Vagina (tissue), 2 donors: ENCODE data around the gene TRIM39. TPM values are rescaled to one million over a fixed set of nuclear protein-coding genes. Genes with fewer than 3 reads are reported as not detected.

ENCODE experiments used
- DNase-seq, 2 donors: peaks; one replicate each; pipeline ENCODE4 v3.0.0-alpha.2; 2017; ENCODE audit errors: extremely low spot score in 2 of 2
- H3K27ac ChIP-seq: fragments of 200-600 bp; sonication (generic); one replicate; pipeline ENCODE4 v1.5.1; 2019
- H3K27me3 ChIP-seq: fragments of 200-600 bp; sonication (generic); one replicate; pipeline ENCODE4 v1.5.1; 2019
- H3K36me3 ChIP-seq, 2 donors: fragments of 200-600 bp; sonication (generic); one replicate each; pipeline ENCODE4 v1.5.1; 2017 to 2019
- H3K4me1 ChIP-seq: fragments of 200-600 bp; sonication (generic); one replicate; pipeline ENCODE4 v1.5.1; 2019
- H3K4me3 ChIP-seq, 2 donors: fragments of 200-600 bp; sonication (generic); 1 replicate in 1 of 2; 2 replicates in 1 of 2; pipeline ENCODE4 v1.5.1; 2016 to 2019
- H3K9me3 ChIP-seq: fragments of 200-600 bp; sonication (generic); one replicate; pipeline ENCODE4 v1.5.1; 2019
- POLR2A ChIP-seq, 2 donors: fragments of 450-650 bp; IDR thresholded peaks; one replicate each; pipeline ENCODE4 v1.6.1; 2017; ENCODE audit warnings: antibody characterized with exemption in 2 of 2, mild to moderate bottlenecking in 2 of 2, moderate library complexity in 2 of 2
- POLR2AphosphoS5 ChIP-seq, 2 donors: sonication (generic); formaldehyde crosslinking; IDR thresholded peaks; one replicate each; pipeline ENCODE4 v1.9.0; 2017; ENCODE audit warnings: antibody characterized with exemption in 2 of 2, mild to moderate bottlenecking in 2 of 2, low read depth in 1 of 2; ENCODE audit not compliant: insufficient read depth in 1 of 2
- intact Hi-C: fragments of 100-400 bp; cut with DNase I; formaldehyde crosslinking; loops from one replicate; pipeline ENCODE4 v1.15.1; 2023
- total RNA-seq: library from RNA; depleted of rRNA; stranded (reverse); fragments of >200 nt; gene quantifications from one replicate; pipeline ENCODE4 v1.2.3, GENCODE V29; 2016
- TF ChIP-seq, protein P1 (sequence below), 3 experiments: fragments of 450-650 bp in 2 of 3; fragments of 200-600 bp in 1 of 3; sonication (generic) in 1 of 3; IDR thresholded peaks; one replicate each; pipeline ENCODE4 v1.5.1; 2017 to 2019; ENCODE audit warnings: antibody characterized with exemption in 3 of 3, mild to moderate bottlenecking in 2 of 3, moderate library complexity in 2 of 3

The TRIM39 gene
- total RNA-seq, 1 donor from 2014 or later, result 10.1 TPM

DNA sequence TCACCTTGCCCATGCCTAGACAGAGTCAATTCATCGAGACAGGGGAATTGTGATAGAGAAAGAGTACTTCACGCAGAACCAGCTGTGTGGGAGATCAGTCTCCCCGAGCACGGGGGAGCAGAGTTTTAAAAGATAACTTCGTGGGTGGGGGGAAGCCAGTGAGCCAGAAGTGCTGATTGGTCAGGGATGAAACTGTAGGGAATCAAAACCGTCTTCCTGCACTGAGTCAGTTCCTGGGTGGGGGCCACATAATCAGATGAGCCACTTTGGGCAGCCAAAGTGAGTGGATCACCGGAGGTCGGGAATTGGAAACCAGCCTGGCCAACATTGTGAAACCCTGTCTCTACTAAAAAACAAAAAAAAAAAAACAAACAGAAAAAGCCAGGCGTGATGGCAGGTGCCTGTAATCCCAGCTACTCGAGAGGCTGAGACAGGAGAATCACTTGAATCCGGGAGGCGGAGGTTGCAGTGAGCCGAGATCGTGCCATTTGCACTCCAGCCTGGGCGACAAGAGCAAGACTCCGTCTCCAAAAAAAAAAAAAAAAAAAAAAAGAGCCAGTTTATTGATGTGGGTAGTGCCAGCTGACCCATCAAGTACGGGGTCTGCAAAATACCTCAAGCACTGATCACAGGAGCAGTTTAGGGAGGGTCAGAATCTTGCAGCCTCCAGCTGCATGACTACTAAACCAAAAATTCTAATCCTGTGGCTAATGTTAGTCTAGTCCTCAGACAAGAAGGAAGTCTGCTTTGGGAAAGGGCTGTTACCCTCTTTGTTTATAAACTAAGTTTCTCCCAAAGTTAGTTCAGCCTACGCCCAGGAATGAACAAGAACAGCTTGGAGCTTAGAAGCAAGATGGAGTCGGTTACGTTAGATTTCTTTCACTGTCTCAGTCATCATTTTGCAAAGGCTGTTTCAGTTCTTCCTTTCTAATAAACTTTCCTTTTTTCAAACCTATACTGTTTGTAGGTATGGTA, 3.9 kb upstream of the TRIM39 start:
- Histone ChIP-seq H3K27me3 (no peaks in the 10 kb centered on the region), H3K27ac (no peak overlapping the region), H3K9me3 (no peaks in the 10 kb centered on the region), H3K4me3 (no peak overlapping the region), H3K4me1 (peaks cover 66% of the 10 kb centered on the region), H3K36me3 (no peaks in the 10 kb centered on the region)
- no peak for DNase-seq
- TF ChIP-seq POLR2A (IDR thresholded peaks at IDR 0.05), result no peak
- intact Hi-C loops, result no loop called here

DNA sequence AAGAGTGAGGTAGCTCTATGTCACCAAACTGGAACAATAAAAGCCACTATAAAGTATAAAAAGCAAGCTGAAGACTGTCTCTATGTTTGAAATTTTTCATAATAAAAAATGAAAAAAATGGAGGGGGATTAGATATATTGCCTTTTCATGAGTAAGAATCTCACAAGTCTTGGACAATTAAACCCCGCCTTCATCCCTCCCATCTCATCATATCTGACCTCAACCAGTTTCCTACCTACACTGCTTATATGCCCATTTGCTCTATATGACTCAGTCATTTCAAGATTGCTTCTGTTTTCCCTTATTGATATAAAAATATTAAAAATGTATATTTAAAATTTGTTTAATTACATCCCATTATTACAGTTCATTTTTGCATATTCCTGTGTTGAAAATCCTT, 2.9 kb upstream of the TRIM39 start:
- intact Hi-C loops, result no loop called here
- Histone ChIP-seq H3K27ac (no peak overlapping the region), H3K4me3 (no peak overlapping the region), H3K9me3 (no peaks in the 10 kb centered on the region), H3K27me3 (no peaks in the 10 kb centered on the region), H3K36me3 (no peaks in the 10 kb centered on the region), H3K4me1 (peaks cover 65% of the 10 kb centered on the region)
- TF ChIP-seq POLR2AphosphoS5 (IDR thresholded peaks at IDR 0.05; ENCODE audit: insufficient read depth in 1 of 2, low read depth in 1 of 2) (no peak), POLR2A (IDR thresholded peaks at IDR 0.05) (no peak)
- TF ChIP-seq, protein P1, sequence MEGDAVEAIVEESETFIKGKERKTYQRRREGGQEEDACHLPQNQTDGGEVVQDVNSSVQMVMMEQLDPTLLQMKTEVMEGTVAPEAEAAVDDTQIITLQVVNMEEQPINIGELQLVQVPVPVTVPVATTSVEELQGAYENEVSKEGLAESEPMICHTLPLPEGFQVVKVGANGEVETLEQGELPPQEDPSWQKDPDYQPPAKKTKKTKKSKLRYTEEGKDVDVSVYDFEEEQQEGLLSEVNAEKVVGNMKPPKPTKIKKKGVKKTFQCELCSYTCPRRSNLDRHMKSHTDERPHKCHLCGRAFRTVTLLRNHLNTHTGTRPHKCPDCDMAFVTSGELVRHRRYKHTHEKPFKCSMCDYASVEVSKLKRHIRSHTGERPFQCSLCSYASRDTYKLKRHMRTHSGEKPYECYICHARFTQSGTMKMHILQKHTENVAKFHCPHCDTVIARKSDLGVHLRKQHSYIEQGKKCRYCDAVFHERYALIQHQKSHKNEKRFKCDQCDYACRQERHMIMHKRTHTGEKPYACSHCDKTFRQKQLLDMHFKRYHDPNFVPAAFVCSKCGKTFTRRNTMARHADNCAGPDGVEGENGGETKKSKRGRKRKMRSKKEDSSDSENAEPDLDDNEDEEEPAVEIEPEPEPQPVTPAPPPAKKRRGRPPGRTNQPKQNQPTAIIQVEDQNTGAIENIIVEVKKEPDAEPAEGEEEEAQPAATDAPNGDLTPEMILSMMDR (IDR thresholded peaks at IDR 0.05), result no peak
- no peak for DNase-seq

DNA sequence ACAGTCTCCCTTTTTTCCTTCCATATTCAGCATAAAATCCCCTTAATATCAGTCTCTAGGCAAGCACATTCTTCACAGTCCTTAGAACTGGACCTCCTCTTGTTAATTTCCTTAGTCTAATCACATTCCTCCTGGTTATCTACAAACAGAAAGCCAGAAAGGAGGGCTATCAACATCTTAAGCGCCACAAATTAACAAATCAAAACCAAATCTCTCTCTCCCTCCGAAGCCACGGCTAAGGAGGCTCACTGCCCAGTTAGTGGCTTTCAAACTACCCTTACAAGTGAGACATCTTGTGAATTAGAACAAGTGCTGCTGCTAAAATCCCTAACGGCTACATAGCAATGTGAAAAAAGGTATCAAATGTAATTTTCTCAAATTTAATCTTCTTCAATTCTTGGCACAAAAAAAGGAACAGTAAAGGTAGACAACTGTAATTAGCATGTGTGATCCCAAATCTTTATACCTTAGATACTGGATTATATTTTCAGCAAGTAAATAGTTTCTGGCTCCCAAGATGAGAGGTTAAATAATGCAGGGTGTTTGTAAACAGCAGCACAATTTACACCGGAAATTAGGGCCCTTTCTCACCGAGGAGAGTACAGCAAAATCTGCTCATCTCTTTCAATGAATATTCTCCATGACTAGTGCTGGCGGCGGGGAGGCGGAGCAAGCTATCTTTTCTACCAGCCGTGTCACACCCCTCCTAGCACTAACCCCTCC, 1.4 kb upstream of the TRIM39 start:
- DNase-seq, result no peak
- no peak for TF ChIP-seq POLR2A (IDR thresholded peaks at IDR 0.05)
- no peaks in the 10 kb centered on the region for H3K9me3 ChIP-seq
- intact Hi-C loops, result no loop called here
- H3K27ac ChIP-seq, result peak overlapping the region; percentile 90
- no peaks in the 10 kb centered on the region for H3K27me3 ChIP-seq
- peaks cover 0 to 11% of the 10 kb centered on the region in 2 donors for H3K36me3 ChIP-seq
- peak overlapping the region; percentile 71 to 91 for H3K4me3 ChIP-seq
- H3K4me1 ChIP-seq, result peaks cover 57% of the 10 kb centered on the region

DNA sequence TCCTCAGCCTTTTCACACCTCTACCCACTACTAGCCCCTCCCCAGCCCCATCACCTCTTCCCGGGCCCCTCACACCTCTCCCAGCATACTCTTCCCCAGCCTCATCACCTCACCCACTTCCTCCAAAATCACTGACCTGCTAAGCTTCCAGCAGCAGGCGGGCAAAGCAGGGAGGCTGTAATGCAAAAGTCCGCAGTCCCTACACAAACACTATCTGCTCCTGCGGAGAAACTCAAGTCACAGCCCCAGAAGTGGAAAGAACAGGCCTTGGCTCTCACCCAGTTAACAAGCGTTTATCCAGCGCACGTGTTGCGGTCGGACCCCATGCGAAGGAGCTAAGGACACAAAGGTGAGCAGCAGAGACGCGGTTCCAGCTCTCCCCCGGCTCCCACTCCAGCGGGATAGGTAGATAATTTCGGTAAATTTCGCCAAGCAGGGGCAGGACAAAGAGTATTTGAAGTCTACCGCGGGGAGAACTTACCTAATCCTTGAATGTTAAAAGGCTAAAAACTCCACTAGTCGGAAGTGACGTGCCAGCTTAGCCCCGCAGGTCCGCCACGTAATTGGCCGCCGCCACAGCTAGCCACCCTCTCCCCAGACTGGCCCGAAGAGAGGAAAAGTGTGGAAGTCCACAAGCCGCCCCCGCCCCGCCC, 728 bp upstream of the TRIM39 start:
- intact Hi-C loops, result no loop called here
- Histone ChIP-seq H3K9me3 (no peaks in the 10 kb centered on the region), H3K4me3 (peak overlapping the region; percentile 71 to 91), H3K36me3 (peaks cover 0 to 17% of the 10 kb centered on the region in 2 donors), H3K27ac (peak overlapping the region; percentile 90), H3K4me1 (peaks cover 57% of the 10 kb centered on the region), H3K27me3 (no peaks in the 10 kb centered on the region)
- TF ChIP-seq, protein P1 (IDR thresholded peaks at IDR 0.05), result no peak
- TF ChIP-seq POLR2A (IDR thresholded peaks at IDR 0.05) (no peak), POLR2AphosphoS5 (IDR thresholded peaks at IDR 0.05; ENCODE audit: insufficient read depth in 1 of 2, low read depth in 1 of 2) (no peak)
- DNase-seq, result no peak

DNA sequence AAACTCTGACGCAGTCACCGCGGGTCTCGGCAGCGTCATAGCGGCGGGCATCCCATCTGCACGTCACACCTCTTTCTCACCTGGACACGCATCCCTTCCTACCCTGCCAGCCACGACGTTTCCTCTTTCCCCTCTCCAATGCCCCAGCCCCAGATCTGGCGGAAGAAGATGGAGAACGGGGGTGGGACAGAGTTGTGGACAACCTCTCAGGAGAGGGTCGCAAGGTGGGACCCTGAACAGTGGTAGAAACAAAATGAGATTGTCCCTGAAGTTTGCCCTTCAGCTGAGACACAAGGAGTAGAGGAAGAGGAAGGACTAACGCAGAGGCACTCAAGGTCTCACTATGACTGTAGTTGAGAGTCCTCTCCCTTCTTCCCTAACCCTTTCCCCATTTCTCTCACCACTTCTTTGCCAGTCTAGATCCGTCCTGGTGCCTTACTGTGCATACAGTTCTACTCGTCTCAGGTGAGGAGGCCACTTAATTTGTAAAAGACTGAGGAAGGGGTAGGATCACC, 562 bp downstream of the TRIM39 start:
- TF ChIP-seq POLR2AphosphoS5 (IDR thresholded peaks at IDR 0.05; ENCODE audit: insufficient read depth in 1 of 2, low read depth in 1 of 2) (no peak), POLR2A (IDR thresholded peaks at IDR 0.05) (no peak)
- TF ChIP-seq, protein P1 (IDR thresholded peaks at IDR 0.05), result no peak
- Histone ChIP-seq H3K4me3 (peak overlapping the region; percentile 71 to 91), H3K4me1 (peaks cover 46% of the 10 kb centered on the region)

More for the DNA sequence above, 562 bp downstream of the TRIM39 start:
- Histone ChIP-seq H3K27me3 (no peaks in the 10 kb centered on the region), H3K36me3 (peaks cover 0 to 30% of the 10 kb centered on the region in 2 donors), H3K9me3 (no peaks in the 10 kb centered on the region), H3K27ac (peak overlapping the region; percentile 90)
- no peak for DNase-seq
- intact Hi-C loops, result no loop called here
